Common myeloid progenitor, CD34-positive (primary cell): ENCODE data around the gene NOX4. TPM values are rescaled to one million over a fixed set of nuclear protein-coding genes. Genes with fewer than 3 reads are reported as not detected.

ENCODE experiments used
- CTCF ChIA-PET: fragments of 350-600 bp; sonication (Branson Sonifier 250); formaldehyde crosslinking; loops from one replicate; lab custom pipeline; 2021; ENCODE audit warnings: antibody characterized with exemption; lab: Charles Lee
- POLR2A ChIA-PET: fragments of 350-600 bp; sonication (Branson Sonifier 250); formaldehyde crosslinking; loops from one replicate; lab custom pipeline; 2021; ENCODE audit warnings: antibody characterized with exemption; lab: Charles Lee
- DNase-seq, 3 donors: peaks; one replicate each; pipeline versions ENCODE4 v3.0.0 to v3.0.0-alpha.2; 2013
- H3K27ac ChIP-seq, 2 experiments: 1 replicate in 1 of 2; 2 replicates in 1 of 2; pipeline ENCODE4 v1.7.0; 2013; ENCODE audit warnings: inconsistent platforms in 2 of 2, low read length in 2 of 2, mild to moderate bottlenecking in 2 of 2, low read depth in 1 of 2, moderate library complexity in 1 of 2; ENCODE audit not compliant: severe bottlenecking in 2 of 2, insufficient read depth in 1 of 2, poor library complexity in 1 of 2
- H3K27me3 ChIP-seq, 5 experiments: replicated peaks in 2 of 5; 1 replicate in 3 of 5; 2 replicates in 2 of 5; pipeline versions ENCODE4 v1.6.1 to v1.7.0; 2013; ENCODE audit warnings: low read length in 4 of 5, mild to moderate bottlenecking in 2 of 5, moderate library complexity in 2 of 5, inconsistent platforms in 1 of 5; ENCODE audit not compliant: insufficient read depth in 5 of 5, control insufficient read depth in 4 of 5
- H3K36me3 ChIP-seq, 4 experiments: 1 replicate in 2 of 4; 2 replicates in 2 of 4; pipeline versions ENCODE4 v1.6.1 to v1.7.0; 2013; ENCODE audit warnings: low read length in 3 of 4, control low read depth in 1 of 4, mild to moderate bottlenecking in 1 of 4; ENCODE audit not compliant: control insufficient read depth in 4 of 4, insufficient read depth in 4 of 4
- H3K4me1 ChIP-seq, 4 experiments: 1 replicate in 3 of 4; 2 replicates in 1 of 4; pipeline versions ENCODE4 v1.6.1 to v1.7.1; 2013; ENCODE audit warnings: low read length in 3 of 4, mild to moderate bottlenecking in 3 of 4, control low read depth in 1 of 4, inconsistent platforms in 1 of 4, moderate library complexity in 1 of 4; ENCODE audit not compliant: control insufficient read depth in 4 of 4, insufficient read depth in 4 of 4; ENCODE audit errors: control extremely low read depth in 1 of 4
- H3K4me3 ChIP-seq, 7 experiments: 1 replicate in 4 of 7; 2 replicates in 3 of 7; pipeline versions ENCODE4 v1.5.1 to v1.7.0; 2013; ENCODE audit warnings: mild to moderate bottlenecking in 7 of 7, low read length in 6 of 7, moderate library complexity in 6 of 7, inconsistent platforms in 2 of 7, low read depth in 2 of 7, control low read depth in 1 of 7; ENCODE audit not compliant: insufficient read depth in 4 of 7, control insufficient read depth in 1 of 7; ENCODE audit errors: extremely low read depth in 1 of 7
- H3K9me3 ChIP-seq, 5 experiments: 1 replicate in 4 of 5; 2 replicates in 1 of 5; pipeline versions ENCODE4 v1.6.1 to v1.7.1; 2013; ENCODE audit warnings: low read length in 4 of 5, mild to moderate bottlenecking in 2 of 5, inconsistent platforms in 1 of 5, low read depth in 1 of 5, moderate library complexity in 1 of 5; ENCODE audit not compliant: control insufficient read depth in 4 of 5, insufficient read depth in 2 of 5; ENCODE audit errors: control extremely low read depth in 1 of 5
- WGBS: methylation state at CpG from one replicate; pipeline ENCODE4 v1.1.5; 2013; ENCODE audit not compliant: insufficient coverage; 5-methylcytosine and 5-hydroxymethylcytosine counted together
- polyA plus RNA-seq: library from polyadenylated mRNA; unstranded; fragments of 120-200 nt; gene quantifications from one replicate; pipeline ENCODE4 v1.2.1, GENCODE V29; 2013

Gene NOX4
- not detected for polyA plus RNA-seq

DNA sequence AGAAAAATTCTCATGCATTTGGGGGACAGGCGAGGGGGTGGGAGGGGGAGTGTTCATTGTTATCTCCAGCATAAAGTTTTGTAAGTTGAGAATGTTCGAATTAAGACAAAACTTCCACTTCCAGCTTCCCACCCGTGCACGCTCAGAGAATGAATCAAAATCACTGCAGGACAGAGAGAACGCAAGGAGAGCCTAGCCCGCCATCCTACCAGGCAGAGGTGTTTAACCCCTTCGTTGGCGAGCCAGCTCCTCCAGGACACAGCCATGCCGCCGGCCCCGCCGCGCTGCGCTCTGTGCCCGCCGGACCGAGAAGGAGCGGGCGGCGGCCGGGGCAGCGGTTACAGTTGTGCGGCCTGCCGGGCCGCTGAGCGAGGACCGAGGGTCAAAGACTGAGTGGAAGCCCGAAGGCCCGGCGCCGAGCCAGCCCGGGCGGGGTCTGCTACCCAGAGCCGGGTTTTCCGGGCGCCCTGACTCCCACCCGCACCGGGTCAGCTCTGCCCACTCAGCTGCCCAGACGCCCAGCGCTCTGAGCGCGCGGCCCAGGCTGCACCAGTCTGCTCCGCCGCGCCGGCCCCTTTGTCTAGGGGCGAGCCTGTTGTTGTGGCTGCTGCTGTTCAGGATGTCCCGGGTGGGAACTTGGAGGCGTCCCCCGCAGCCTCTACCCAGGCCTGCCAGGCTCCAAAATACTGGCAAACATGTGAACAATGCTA, at the start of gene NOX4:
Gene NOX4 (minus strand): TSS at position 395 of the 710 bp plus-strand sequence. CDS start 129 bp downstream, at position 266.
- H3K36me3 ChIP-seq, result no peaks in the 10 kb centered on the region
- DNase-seq, result no peak
- ChIA-PET POLR2A (no interaction called here), CTCF (no interaction called here)
- H3K4me3 ChIP-seq, result no peak within 1 kb of the TSS
- peaks cover 0 to 4% (median 0%) of the 10 kb centered on the region in 4 experiments for H3K4me1 ChIP-seq
- WGBS, result under 1% methylated on average over 46 of the region's 51 CpGs
- H3K27ac ChIP-seq, result no peak within 1 kb of the TSS
- H3K27me3 ChIP-seq, result peaks cover 13 to 54% (median 20%) of the 10 kb centered on the region in 5 experiments
- no peaks in the 10 kb centered on the region for H3K9me3 ChIP-seq

- CTCF ChIA-PET, result no interaction called here
- no peaks in the 10 kb centered on the region for H3K36me3 ChIP-seq
- no peak for DNase-seq
- WGBS, result no CpG with 5 or more reads among the region's 1 CpG
- H3K4me3 ChIP-seq, result no peak overlapping the region
- H3K27me3 ChIP-seq, result no peaks in the 10 kb centered on the region
- POLR2A ChIA-PET, result no interaction called here
- H3K9me3 ChIP-seq, result no peaks in the 10 kb centered on the region
- H3K27ac ChIP-seq, result no peak overlapping the region
- no peaks in the 10 kb centered on the region for H3K4me1 ChIP-seq
These were observed 49.7 kb upstream of the NOX4 start for GRCh38 chr11:89540826-89541225.

GRCh38 chr11:89537936-89538335, 46.8 kb upstream of the NOX4 start:
- no peaks in the 10 kb centered on the region for H3K36me3 ChIP-seq
- ChIA-PET CTCF (no interaction called here), POLR2A (no interaction called here)
- H3K9me3 ChIP-seq, result no peaks in the 10 kb centered on the region
- H3K4me3 ChIP-seq, result no peak overlapping the region
- no CpG with 5 or more reads among the region's 1 CpG for whole genome bisulfite sequencing
- H3K27ac ChIP-seq, result no peak overlapping the region
- no peaks in the 10 kb centered on the region for H3K27me3 ChIP-seq
- no peak for DNase-seq
- H3K4me1 ChIP-seq, result no peaks in the 10 kb centered on the region

- Histone ChIP-seq H3K9me3 (no peaks in the 10 kb centered on the region), H3K27ac (no peak overlapping the region), H3K4me3 (no peak overlapping the region), H3K36me3 (no peaks in the 10 kb centered on the region), H3K4me1 (no peaks in the 10 kb centered on the region), H3K27me3 (no peaks in the 10 kb centered on the region)
- CTCF ChIA-PET, result no interaction called here
- no peak for DNase-seq
- POLR2A ChIA-PET, result no interaction called here
- no CpG with 5 or more reads among the region's 1 CpG for WGBS
These were observed 45.8 kb upstream of the NOX4 start for GRCh38 chr11:89536926-89537325.

DNA sequence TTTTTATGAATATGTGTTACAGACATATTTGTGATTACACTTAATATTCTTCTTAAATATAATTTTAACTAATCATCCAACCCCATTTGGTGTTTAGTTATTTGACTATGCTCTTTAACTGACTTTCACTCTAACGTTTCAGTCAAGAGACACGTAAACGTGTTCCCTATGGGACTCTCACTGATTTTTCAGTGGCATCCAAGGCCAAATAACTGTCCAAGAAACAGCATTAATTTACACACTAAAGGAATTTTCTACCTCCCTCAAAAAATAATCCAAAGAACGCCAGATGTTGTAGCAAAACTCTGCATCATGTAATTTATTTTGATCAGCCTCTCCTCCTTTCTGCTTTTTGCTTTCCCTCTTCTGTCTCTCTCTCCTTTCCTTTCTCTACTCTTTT, 44.0 kb upstream of the NOX4 start:
- 87% methylated on average over 4 of the region's 4 CpGs for WGBS
- Histone ChIP-seq H3K27me3 (no peaks in the 10 kb centered on the region), H3K36me3 (no peaks in the 10 kb centered on the region), H3K27ac (no peak overlapping the region), H3K9me3 (no peaks in the 10 kb centered on the region), H3K4me3 (no peak overlapping the region), H3K4me1 (no peaks in the 10 kb centered on the region)
- POLR2A ChIA-PET, result no interaction called here
- CTCF ChIA-PET, result no interaction called here
- no peak for DNase-seq

- Histone ChIP-seq H3K4me1 (no peaks in the 10 kb centered on the region), H3K36me3 (no peaks in the 10 kb centered on the region), H3K4me3 (no peak overlapping the region), H3K27me3 (no peaks in the 10 kb centered on the region), H3K27ac (no peak overlapping the region), H3K9me3 (no peaks in the 10 kb centered on the region)
- 100% methylated on average over 1 of the region's 2 CpGs for WGBS
- ChIA-PET POLR2A (no interaction called here), CTCF (no interaction called here)
- DNase-seq, result no peak
These were observed 38.6 kb upstream of the NOX4 start for GRCh38 chr11:89529626-89530380.

- H3K27me3 ChIP-seq, result no peaks in the 10 kb centered on the region
- no peak overlapping the region for H3K4me3 ChIP-seq
- ChIA-PET CTCF (no interaction called here), POLR2A (no interaction called here)
- 100% methylated on average over 1 of the region's 1 CpG for WGBS
- no peak overlapping the region for H3K27ac ChIP-seq
- no peaks in the 10 kb centered on the region for H3K9me3 ChIP-seq
- H3K4me1 ChIP-seq, result no peaks in the 10 kb centered on the region
- no peaks in the 10 kb centered on the region for H3K36me3 ChIP-seq
- DNase-seq, result no peak
These were observed 30.6 kb upstream of the NOX4 start for GRCh38 chr11:89521792-89522191.
